NK-92 (cell line): Measurements from ENCODE around the gene TTC14.
A peak's percentile ranks its signal among the peaks of the same experiment; 100 is the strongest.
"Not testable (repeated sequence)": the region's sequence is repeated elsewhere in the genome, so short reads cannot be mapped to it uniquely, and the experiment has no call there.

Experiments used
- DNase-seq: peaks from one replicate; lab custom pipeline; 2025; ENCODE audit not compliant: unreplicated experiment; lab: John Stamatoyannopoulos, UW

TTC14 gene

DNA sequence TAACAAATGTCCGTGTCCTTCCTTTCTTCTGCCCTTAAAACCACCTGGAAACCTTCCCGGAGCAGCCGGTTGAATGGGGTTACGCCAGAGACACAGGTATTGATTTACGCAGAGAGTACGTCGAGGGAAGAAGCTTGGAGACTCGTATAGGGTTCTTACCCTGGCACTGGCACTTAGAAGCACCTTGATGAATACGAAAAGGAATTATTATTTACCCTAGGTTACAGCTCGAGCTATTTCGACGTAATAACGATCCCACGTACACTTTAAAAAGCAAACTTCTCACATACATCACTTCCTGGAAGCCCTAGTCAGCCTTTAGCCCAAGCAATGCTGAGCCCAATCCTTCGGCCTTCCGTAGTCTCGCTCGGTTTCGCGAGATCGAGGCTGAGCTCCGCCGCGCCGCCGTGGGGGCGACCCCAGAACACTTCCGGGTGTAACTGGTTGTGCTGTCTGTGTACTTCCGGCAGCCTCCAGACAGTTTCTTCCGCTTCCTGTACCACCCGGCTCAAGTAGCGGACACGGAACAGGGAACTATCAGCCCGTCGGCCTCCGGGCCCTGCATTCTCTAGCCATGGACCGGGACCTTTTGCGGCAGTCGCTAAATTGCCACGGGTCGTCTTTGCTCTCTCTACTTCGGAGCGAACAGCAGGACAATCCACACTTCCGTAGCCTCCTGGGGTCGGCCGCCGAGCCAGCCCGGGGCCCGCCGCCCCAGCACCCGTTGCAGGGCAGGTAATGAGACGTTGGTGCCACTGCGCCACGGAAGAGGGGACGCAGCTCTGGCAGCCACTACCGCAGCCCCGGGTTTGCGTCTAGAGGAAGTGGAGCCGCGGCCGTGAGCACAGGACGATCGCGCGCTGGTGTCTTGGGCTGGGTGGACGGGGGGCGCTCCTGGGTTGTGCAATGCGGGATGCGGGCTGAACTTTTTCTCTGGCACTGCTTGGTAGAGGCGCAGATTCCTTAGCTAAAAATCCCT is at the start of gene TTC14:
TSS of gene TTC14 (plus strand) at position 476 of the 979 bp plus-strand sequence. CDS start at position 575, 99 bp downstream.
- peak; percentile 64 for DNase-seq

GRCh38 chr3:180563406-180563805 is 38.6 kb upstream of the TTC14 start:
- DNase-seq = no peak

DNA sequence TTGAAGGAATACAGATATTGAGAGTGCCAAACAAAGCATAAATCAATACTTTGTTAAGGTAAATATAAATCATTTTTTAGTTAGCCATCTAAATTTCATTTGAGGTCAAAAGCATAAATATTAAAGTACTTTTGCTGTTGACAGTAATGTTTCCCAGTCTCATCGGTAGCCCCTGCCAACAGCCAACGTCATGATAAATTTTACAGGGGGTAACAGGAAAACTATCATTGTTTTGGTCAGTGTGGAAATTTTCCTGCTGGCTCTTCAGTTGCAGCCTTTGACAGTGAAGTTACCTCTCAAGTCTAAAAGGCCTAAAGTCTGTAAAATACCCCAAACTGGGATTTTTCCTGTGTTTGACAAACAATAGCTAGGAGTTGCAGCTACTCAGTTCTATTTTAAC is 37.3 kb upstream of the TTC14 start:
- DNase-seq = no peak

- no peak for DNase-seq
Observed at GRCh38 chr3:180570238-180570637, 31.7 kb upstream of the TTC14 start.

GRCh38 chr3:180571831-180572598 is 29.9 kb upstream of the TTC14 start:
- no peak for DNase-seq

DNA sequence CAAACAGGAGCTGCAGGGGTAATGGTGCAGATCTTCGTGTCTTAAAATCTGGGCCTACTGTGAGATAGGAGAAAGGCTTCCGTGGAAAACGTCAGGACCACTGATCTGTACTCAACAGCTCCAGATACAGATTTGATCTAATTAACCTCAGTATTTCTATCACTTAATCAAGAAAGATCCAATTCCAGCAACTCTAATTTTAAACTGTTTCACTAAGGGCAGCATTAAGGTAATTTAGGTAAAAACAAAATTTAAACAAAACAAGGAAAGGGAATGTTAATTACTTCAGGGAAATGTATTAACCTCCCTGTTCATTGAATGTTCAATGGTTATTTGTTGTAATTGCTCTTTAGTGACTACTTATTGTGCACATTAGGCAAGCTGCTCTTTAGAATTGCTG is 26.4 kb upstream of the TTC14 start:
- no peak for DNase-seq

GRCh38 chr3:180580934-180581333 is 21.0 kb upstream of the TTC14 start:
- no peak for DNase-seq

DNA sequence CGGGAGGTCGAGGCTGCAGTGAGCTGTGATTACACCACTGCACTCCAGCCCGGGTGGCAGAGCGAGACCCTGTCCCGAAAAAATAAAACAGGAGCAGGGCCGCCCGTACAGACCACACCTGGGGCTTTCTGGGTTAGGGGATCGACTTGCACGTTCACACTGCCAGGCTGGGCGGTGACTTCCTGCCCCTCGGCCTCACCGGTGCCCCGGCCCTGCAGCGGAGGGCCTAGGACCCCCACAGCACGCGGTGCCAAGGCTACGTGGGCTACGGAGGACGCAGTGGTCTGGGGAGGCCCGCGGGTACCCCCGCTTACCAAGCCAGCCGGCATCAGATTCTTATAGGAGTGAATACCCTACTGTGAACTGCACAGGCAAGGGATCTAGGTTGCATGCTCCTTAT is 11.6 kb upstream of the TTC14 start:
- no peak for DNase-seq

DNA sequence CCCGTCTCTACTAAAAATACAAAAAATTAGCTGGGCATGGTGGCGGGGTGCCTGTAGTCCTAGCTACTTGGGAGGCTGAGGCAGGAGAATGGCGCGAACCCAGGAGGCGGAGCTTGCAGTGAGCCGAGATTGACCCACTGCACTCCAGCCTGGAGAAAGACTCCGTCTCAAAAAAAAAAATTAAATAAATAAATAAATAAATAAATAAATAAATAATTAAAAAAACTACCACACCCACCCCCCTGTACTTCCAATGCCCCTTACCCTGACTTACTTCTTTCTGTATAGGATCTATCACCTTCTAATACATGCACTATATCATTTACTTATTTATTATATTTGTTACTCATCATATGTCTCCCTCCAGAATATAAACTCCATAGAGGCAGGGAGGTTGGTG is 8.3 kb upstream of the TTC14 start:
- not testable (repeated sequence) for DNase-seq

GRCh38 chr3:180594631-180595558 is 7.1 kb upstream of the TTC14 start:
- no peak for DNase-seq

DNA sequence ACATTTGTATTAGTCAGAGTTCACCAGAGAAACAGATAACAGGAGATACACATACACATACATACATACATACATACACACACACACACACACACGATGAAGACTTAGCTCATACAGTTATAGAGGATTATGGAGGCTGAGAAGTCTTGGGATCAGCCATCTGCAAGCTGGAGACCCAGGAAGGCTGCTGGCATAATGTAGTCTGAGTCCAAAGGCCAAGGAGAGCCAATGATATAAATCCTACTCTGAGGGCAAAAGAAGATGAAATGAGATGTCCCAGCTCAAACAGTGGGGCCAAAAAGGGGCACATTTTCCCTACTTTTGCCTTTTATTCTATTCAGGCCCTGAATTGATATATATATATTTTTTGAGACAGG is 6.4 kb upstream of the TTC14 start:
- DNase-seq = no peak

DNA sequence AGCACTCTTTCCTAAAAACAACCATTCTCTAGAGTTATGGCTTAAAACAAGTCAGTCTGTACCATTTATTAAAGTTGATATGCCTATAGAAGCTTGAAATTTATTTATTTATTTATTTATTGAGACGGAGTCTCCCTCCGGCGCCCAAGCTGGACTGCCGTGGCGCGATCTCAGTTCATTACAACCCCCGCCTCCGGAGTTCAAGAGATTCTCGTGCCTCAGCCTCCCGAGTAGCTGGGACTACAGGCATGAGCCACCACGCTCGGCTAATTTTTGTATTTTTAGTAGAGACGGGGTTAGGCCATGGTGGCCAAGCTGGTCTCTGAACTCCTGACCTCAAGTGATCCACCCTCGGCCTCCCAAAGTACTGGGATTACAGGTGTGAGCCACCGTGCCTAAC is 1.5 kb upstream of the TTC14 start:
- no peak for DNase-seq

- no peak for DNase-seq
Observed at GRCh38 chr3:180611006-180611405, 9.0 kb downstream of the TTC14 start.

DNA sequence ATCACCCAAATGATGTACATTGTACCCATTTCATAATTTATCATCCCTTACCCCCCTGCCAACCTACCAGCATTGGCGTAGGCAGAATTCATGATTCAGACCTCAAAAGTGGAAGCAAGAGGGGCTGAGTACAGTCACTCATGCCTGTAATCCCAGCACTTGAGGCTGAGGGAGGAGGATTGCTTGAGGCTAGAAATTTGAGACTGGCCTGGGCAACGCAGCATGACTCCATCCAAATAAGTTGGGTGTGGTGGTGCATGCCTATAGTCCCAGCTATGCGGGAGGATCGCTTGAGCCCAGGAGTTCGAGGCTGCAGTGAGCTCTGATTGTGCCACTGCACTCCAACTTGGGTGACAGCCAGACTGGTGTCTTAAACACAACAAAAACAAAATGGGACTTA is 10.4 kb downstream of the TTC14 start:
- no peak for DNase-seq

- DNase-seq = no peak
Observed at GRCh38 chr3:180615954-180616353, 14.0 kb downstream of the TTC14 start.

GRCh38 chr3:180617049-180617448 is 15.1 kb downstream of the TTC14 start:
- DNase-seq = no peak

DNA sequence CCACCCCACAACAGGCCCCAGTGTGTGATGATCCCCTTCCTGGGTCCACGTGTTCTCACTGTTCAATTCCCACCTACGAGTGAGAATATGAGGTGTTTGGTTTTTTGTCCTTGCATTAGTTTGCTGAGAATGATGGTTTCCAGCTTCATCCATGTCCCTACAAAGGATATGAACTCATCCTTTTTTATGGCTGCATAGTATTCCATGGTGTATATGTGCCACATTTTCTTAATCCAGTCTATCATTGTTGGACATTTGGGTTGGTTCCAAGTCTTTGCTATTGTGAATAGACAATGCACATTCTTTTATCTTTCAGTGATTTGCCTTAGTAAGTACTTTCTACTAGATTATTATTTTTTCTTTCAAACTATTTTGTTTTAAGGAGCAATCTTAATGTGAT is 16.6 kb downstream of the TTC14 start:
- DNase-seq = not testable (repeated sequence)

DNA sequence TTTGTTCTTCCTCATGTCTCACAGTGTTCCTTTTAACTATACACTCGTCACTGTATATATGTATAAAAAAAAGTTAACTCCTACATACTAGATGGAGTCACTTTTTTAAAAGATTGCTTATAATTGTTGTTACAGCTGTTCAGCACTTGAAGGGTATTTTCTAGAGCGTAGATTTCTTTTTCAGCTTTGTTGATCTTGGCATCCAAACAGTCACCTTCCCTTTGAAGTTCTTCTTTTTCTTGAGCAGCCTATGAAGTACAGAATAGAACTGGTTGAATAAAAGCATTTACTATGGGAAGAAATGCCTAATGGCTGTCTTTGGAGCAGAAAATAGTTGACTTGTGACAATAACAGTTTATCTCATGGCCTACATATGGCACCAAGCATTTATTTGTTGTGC is 17.8 kb downstream of the TTC14 start:
- DNase-seq = no peak

DNA sequence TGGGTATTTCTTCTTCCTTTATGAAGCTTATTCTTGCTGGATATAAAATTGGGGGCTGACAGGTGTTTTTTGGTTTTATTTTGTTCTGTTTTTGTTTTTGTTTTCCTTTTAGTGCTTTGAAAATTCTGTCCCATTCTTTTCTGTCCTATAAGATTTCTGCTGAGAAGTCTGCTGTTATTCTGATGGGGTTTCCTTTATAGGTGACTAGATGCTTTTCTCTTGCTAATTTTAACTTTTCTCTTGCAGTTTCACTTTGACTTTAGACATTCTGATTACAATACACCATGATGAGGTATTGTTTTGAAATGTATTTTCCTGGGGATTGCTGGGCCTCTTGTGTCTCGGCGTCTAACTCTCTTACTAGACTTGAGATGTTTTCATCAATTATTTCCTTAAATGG is 22.8 kb downstream of the TTC14 start:
- DNase-seq = no peak

- no peak for DNase-seq
Observed at GRCh38 chr3:180626844-180627243, 24.9 kb downstream of the TTC14 start.

DNA sequence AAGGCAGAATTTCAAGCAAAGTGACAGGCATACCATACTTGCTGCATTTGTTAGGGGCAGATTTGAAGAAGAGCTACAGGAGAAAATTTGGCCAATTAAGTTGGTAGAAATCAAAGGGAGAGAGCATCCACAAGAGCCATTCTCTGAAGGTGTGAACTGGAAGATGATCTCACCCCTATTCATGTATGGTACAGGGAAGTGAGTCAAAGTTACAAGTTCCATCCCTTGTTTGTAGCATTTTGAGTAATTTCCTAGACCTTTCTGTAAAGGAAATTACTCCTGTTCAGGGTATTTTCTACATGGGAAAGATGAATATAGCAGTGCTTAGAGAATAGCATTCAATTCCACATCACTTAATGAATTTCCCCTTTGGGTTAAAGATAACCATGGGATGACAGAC is 28.4 kb downstream of the TTC14 start:
- no peak for DNase-seq
